Mesodermal cell (in vitro differentiated cells): Measurements from ENCODE around the gene PPAN.

Experiments used
- H3K27ac ChIP-seq: 2 replicates; pipeline ENCODE4 v1.7.0; 2013; ENCODE audit warnings: mild to moderate bottlenecking, low read depth, low read length, moderate library complexity; ENCODE audit not compliant: severe bottlenecking
- H3K36me3 ChIP-seq: 2 replicates; pipeline ENCODE4 v1.7.1; 2013; ENCODE audit warnings: mild to moderate bottlenecking, low read length, moderate library complexity; ENCODE audit not compliant: control insufficient read depth, insufficient read depth
- H3K4me1 ChIP-seq: one replicate; pipeline ENCODE4 v1.7.1; 2013; ENCODE audit warnings: mild to moderate bottlenecking, low read length; ENCODE audit not compliant: insufficient read depth, control insufficient read depth, poor library complexity, severe bottlenecking
- H3K4me3 ChIP-seq: 2 replicates; pipeline ENCODE4 v1.7.0; 2013; ENCODE audit warnings: low read length, control low read depth, mild to moderate bottlenecking; ENCODE audit not compliant: insufficient read depth, poor library complexity, severe bottlenecking; ENCODE audit errors: extremely low read depth
- H3K9me3 ChIP-seq: 2 replicates; pipeline ENCODE4 v1.7.1; 2013; ENCODE audit warnings: mild to moderate bottlenecking, low read length, moderate library complexity; ENCODE audit not compliant: control insufficient read depth
- WGBS, 2 experiments: methylation state at CpG; one replicate each; pipeline ENCODE4 v1.1.5; 2013; ENCODE audit warnings: missing lambda C conversion rate in 2 of 2; ENCODE audit not compliant: insufficient coverage in 2 of 2; 5-methylcytosine and 5-hydroxymethylcytosine counted together

Gene PPAN

GRCh38 chr19:10143681-10144080 lies 37.5 kb downstream of the PPAN start:
- peaks cover 94% of the 10 kb centered on the region for H3K36me3 ChIP-seq
- H3K4me1 ChIP-seq, result no peaks in the 10 kb centered on the region
- H3K9me3 ChIP-seq, result no peaks in the 10 kb centered on the region
- no peak overlapping the region for H3K4me3 ChIP-seq
- 96 to 97% methylated on average over 8 to 11 of the region's 11 CpGs for WGBS, 2 experiments
- H3K27ac ChIP-seq, result no peak overlapping the region

- Histone ChIP-seq H3K27ac (no peak overlapping the region), H3K4me1 (no peaks in the 10 kb centered on the region), H3K4me3 (no peak overlapping the region), H3K9me3 (no peaks in the 10 kb centered on the region), H3K36me3 (peaks cover 94% of the 10 kb centered on the region)
- 94 to 99% methylated on average over 10 of the region's 10 CpGs for WGBS, 2 experiments
Observed at GRCh38 chr19:10144361-10144760, 38.2 kb downstream of the PPAN start.

- 90 to 100% methylated on average over 5 to 10 of the region's 10 CpGs for WGBS, 2 experiments
- peaks cover 94% of the 10 kb centered on the region for H3K36me3 ChIP-seq
- H3K9me3 ChIP-seq, result no peaks in the 10 kb centered on the region
- H3K4me3 ChIP-seq, result no peak overlapping the region
- H3K27ac ChIP-seq, result no peak overlapping the region
- no peaks in the 10 kb centered on the region for H3K4me1 ChIP-seq
Observed at GRCh38 chr19:10145031-10145430, 38.9 kb downstream of the PPAN start.

GRCh38 chr19:10146142-10146541 lies 40.0 kb downstream of the PPAN start:
- WGBS, 2 experiments, result 97 to 98% methylated on average over 14 of the region's 14 CpGs
- no peak overlapping the region for H3K27ac ChIP-seq
- H3K4me1 ChIP-seq, result no peaks in the 10 kb centered on the region
- no peak overlapping the region for H3K4me3 ChIP-seq
- H3K9me3 ChIP-seq, result no peaks in the 10 kb centered on the region
- peaks cover 95% of the 10 kb centered on the region for H3K36me3 ChIP-seq

- Histone ChIP-seq H3K27ac (no peak overlapping the region), H3K36me3 (peaks cover 95% of the 10 kb centered on the region), H3K9me3 (no peaks in the 10 kb centered on the region), H3K4me3 (no peak overlapping the region), H3K4me1 (no peaks in the 10 kb centered on the region)
- WGBS, 2 experiments, result 97% methylated on average over 10 to 11 of the region's 12 CpGs
Observed at GRCh38 chr19:10149427-10149826, 43.3 kb downstream of the PPAN start.

GRCh38 chr19:10151521-10151920 lies 45.4 kb downstream of the PPAN start:
- Histone ChIP-seq H3K36me3 (peaks cover 95% of the 10 kb centered on the region), H3K4me3 (no peak overlapping the region), H3K4me1 (no peaks in the 10 kb centered on the region), H3K9me3 (no peaks in the 10 kb centered on the region), H3K27ac (no peak overlapping the region)
- WGBS, 2 experiments, result 96 to 97% methylated on average over 4 to 5 of the region's 5 CpGs

- H3K36me3 ChIP-seq, result peaks cover 95% of the 10 kb centered on the region
- no peak overlapping the region for H3K27ac ChIP-seq
- 100% methylated on average over 1 to 2 of the region's 3 CpGs for WGBS, 2 experiments
- H3K9me3 ChIP-seq, result no peaks in the 10 kb centered on the region
- no peaks in the 10 kb centered on the region for H3K4me1 ChIP-seq
- H3K4me3 ChIP-seq, result no peak overlapping the region
Observed at GRCh38 chr19:10152100-10152499, 45.9 kb downstream of the PPAN start.

GRCh38 chr19:10155839-10156238 lies 49.7 kb downstream of the PPAN start:
- Histone ChIP-seq H3K36me3 (peaks cover 99% of the 10 kb centered on the region), H3K27ac (no peak overlapping the region)

GRCh38 chr19:10158071-10158470 lies 51.9 kb downstream of the PPAN start:
- H3K27ac ChIP-seq, result no peak overlapping the region
- 95 to 96% methylated on average over 4 to 5 of the region's 8 CpGs for WGBS, 2 experiments
- no peaks in the 10 kb centered on the region for H3K4me1 ChIP-seq
- H3K36me3 ChIP-seq, result peaks cover 98% of the 10 kb centered on the region
- no peaks in the 10 kb centered on the region for H3K9me3 ChIP-seq
- H3K4me3 ChIP-seq, result no peak overlapping the region

More at GRCh38 chr19:10155839-10156238, 49.7 kb downstream of the PPAN start:
- WGBS, 2 experiments, result 97% methylated on average over 3 to 4 of the region's 4 CpGs
- no peaks in the 10 kb centered on the region for H3K4me1 ChIP-seq
- H3K9me3 ChIP-seq, result no peaks in the 10 kb centered on the region
- no peak overlapping the region for H3K4me3 ChIP-seq

- H3K9me3 ChIP-seq, result no peaks in the 10 kb centered on the region
- H3K27ac ChIP-seq, result no peak overlapping the region
- H3K4me1 ChIP-seq, result no peaks in the 10 kb centered on the region
- no peak overlapping the region for H3K4me3 ChIP-seq
- H3K36me3 ChIP-seq, result peaks cover 98% of the 10 kb centered on the region
- WGBS, 2 experiments, result 95 to 96% methylated on average over 6 to 11 of the region's 11 CpGs
Observed at GRCh38 chr19:10158485-10158884, 52.3 kb downstream of the PPAN start.

GRCh38 chr19:10159610-10160009 lies 53.4 kb downstream of the PPAN start:
- H3K4me3 ChIP-seq, result no peak overlapping the region
- H3K36me3 ChIP-seq, result peaks cover 98% of the 10 kb centered on the region
- no peaks in the 10 kb centered on the region for H3K4me1 ChIP-seq
- no peaks in the 10 kb centered on the region for H3K9me3 ChIP-seq
- 92 to 98% methylated on average over 11 to 16 of the region's 16 CpGs for WGBS, 2 experiments
- no peak overlapping the region for H3K27ac ChIP-seq
